Kidney epithelial cell (primary cell): ENCODE data around the gene CILP2. TPM values are rescaled to one million over a fixed set of nuclear protein-coding genes. Genes with fewer than 3 reads are reported as not detected.

ENCODE experiments used
- DNase-seq: peaks from one replicate; pipeline ENCODE4 v3.0.0-alpha.2; 2010; ENCODE audit warnings: low read depth
- H3K27me3 ChIP-seq: 2 replicates; pipeline ENCODE4 v1.6.0; 2011; ENCODE audit warnings: low read length; ENCODE audit not compliant: control insufficient read depth, insufficient read depth
- H3K36me3 ChIP-seq: 2 replicates; pipeline ENCODE4 v1.5.1; 2011; ENCODE audit warnings: low read length; ENCODE audit not compliant: control insufficient read depth, insufficient read depth
- H3K4me3 ChIP-seq: 2 replicates; pipeline ENCODE4 v1.5.1; 2011; ENCODE audit warnings: low read depth, mild to moderate bottlenecking, control low read depth, low read length
- CTCF ChIP-seq: IDR thresholded peaks from 2 replicates; pipeline ENCODE4 v1.5.1; 2011; ENCODE audit warnings: mild to moderate bottlenecking, moderate library complexity, low read length, control low read depth, inconsistent platforms; ENCODE audit not compliant: insufficient read depth, poor library complexity, severe bottlenecking
- total RNA-seq: library from RNA; depleted of rRNA; stranded (reverse); fragments of >200 nt; gene quantifications from 2 replicates; pipeline ENCODE4 v1.2.3, GENCODE V29; 2015

The CILP2 gene
- total RNA-seq, 1 donor from 2014 or later: not detected

DNA sequence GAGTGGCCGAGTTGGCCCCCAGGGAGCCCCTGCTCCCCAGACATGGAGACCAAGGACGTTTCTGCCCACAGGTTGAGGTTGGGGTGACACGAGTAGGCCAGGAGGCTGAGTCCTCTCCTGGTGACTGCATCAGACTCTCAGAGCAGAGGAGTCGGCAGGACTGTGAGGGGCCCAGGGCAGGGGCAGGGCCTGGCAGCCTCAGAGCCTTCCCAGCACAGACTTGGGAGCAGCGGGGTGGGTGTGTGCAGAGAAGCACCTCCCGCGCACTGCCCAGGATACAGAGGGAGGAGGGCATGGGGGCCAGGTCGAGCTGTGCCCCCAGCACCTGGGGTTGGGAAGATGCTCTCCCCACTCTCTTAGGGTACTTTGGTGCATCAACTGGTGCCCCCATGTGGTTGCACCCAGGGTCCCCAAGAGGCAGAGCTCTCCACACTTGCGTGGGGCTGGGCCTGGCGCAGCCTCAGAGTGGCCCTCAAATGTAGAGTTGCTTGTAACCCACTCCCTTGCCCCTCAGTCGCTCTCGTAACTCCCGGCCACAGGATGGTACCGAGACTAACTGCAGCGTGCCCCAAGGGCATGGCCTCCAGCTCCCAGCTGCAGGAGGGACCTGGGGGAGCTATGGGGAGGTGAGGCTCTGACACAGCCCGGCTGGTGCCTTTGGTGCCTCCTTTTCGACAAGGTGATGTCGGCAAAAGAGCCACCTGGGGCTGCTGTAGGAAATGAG, 38.6 kb upstream of the CILP2 start:
- Histone ChIP-seq H3K36me3 (peaks cover 2% of the 10 kb centered on the region), H3K4me3 (no peak overlapping the region), H3K27me3 (no peaks in the 10 kb centered on the region)
- no peak for TF ChIP-seq CTCF
- no peak for DNase-seq

DNA sequence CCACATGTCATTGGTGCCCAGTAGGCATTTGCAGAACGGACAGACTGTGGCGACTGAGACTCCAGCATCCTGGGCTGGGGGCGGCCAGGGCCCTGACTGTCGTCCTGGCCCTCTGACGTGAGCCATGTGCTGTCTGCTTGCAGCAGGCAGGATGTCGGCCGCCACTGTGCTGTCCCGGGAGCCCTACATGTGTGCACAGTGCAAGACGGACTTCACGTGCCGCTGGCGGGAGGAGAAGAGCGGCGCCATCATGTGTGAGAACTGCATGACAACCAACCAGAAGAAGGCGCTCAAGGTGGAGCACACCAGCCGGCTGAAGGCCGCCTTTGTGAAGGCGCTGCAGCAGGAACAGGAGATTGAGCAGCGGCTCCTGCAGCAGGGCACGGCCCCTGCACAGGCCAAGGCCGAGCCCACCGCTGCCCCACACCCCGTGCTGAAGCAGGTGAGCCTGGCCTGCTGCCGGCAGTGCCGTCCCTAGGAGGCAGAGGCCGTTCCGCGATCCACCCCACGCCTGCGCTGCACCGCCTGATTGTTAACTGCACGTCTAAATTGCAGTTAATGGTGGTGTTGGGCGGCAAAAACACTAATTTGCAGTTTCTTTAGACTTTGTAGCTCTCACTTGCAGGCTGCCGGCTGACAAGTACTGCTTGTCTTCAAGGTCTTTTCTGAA, 37.0 kb upstream of the CILP2 start:
- DNase-seq: no peak
- TF ChIP-seq CTCF: no peak
- Histone ChIP-seq H3K36me3 (no peaks in the 10 kb centered on the region), H3K27me3 (no peaks in the 10 kb centered on the region), H3K4me3 (no peak overlapping the region)

DNA sequence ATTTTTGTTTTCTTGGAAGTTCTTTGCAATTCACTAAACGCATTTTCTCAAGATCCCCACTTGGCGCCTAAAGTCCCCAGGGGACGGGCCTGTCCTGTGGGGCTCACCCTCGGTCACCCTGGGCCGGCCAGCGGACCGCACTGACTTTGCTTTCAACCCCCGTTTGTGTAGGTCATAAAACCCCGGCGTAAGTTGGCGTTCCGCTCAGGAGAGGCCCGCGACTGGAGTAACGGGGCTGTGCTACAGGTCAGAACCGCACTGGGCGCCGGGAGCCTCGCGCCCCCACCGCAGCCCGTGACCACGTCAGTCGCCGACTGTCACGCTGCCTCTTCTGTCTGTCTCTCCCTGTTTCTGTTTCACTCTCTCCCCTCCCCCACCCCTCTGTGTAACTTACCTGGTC, 36.3 kb upstream of the CILP2 start:
- Histone ChIP-seq H3K27me3 (no peaks in the 10 kb centered on the region), H3K4me3 (no peak overlapping the region), H3K36me3 (no peaks in the 10 kb centered on the region)
- no peak for DNase-seq
- TF ChIP-seq CTCF: no peak

- no peak for TF ChIP-seq CTCF
- H3K36me3 ChIP-seq: no peaks in the 10 kb centered on the region
- H3K27me3 ChIP-seq: no peaks in the 10 kb centered on the region
- no peak overlapping the region for H3K4me3 ChIP-seq
- no peak for DNase-seq
These were observed 35.8 kb upstream of the CILP2 start for GRCh38 chr19:19502281-19502680.

GRCh38 chr19:19502808-19503602, 35.1 kb upstream of the CILP2 start:
- no peaks in the 10 kb centered on the region for H3K36me3 ChIP-seq
- no peak overlapping the region for H3K4me3 ChIP-seq
- TF ChIP-seq CTCF: no peak
- no peaks in the 10 kb centered on the region for H3K27me3 ChIP-seq
- no peak for DNase-seq
